GM19463 (cell line): ENCODE results near the gene CYB561D1.
A peak's percentile ranks its signal among the peaks of the same experiment; 100 is the strongest.

Source experiments
- ATAC-seq: cut with Tn5 transposase; IDR thresholded peaks from one replicate; pipeline ENCODE4 v1.9.1; 2021; ENCODE audit warnings: mild to moderate bottlenecking, moderate library complexity; ENCODE audit not compliant: unreplicated experiment

Gene CYB561D1

GRCh38 chr1:109546311-109547109 is 52.6 kb downstream of the CYB561D1 start:
- peak; percentile 38 for ATAC-seq

GRCh38 chr1:109547463-109548320 is 53.8 kb downstream of the CYB561D1 start:
- no peak for ATAC-seq

- ATAC-seq, result peak; percentile 88
These were observed 54.7 kb downstream of the CYB561D1 start, which contains the start of gene GNAI3 for GRCh38 chr1:109548321-109549267. Gene GNAI3, plus strand, starts transcription at chr1:109548615. Its CDS starts 106 bp downstream, at chr1:109548721.
